H9 (cell line): ENCODE measurements around the gene MAP3K9. TPM values are rescaled to one million over a fixed set of nuclear protein-coding genes. Genes with fewer than 3 reads are reported as not detected.

Experiments used
- DNase-seq: peaks from one replicate; pipeline ENCODE4 v3.0.0-alpha.2; 2017
- H2AFZ ChIP-seq: one replicate; pipeline ENCODE4 v1.6.1; 2013; ENCODE audit warnings: mild to moderate bottlenecking, low read length, control low read depth, moderate library complexity
- H2AK5ac ChIP-seq: 2 replicates; pipeline ENCODE4 v1.6.1; 2013; ENCODE audit warnings: low read length, control low read depth, mixed read lengths; ENCODE audit not compliant: insufficient read length
- H2BK120ac ChIP-seq: one replicate; pipeline ENCODE4 v1.6.1; 2013; ENCODE audit warnings: low read depth, mild to moderate bottlenecking, low read length, control low read depth, inconsistent platforms; ENCODE audit not compliant: poor library complexity, severe bottlenecking
- H2BK12ac ChIP-seq: 2 replicates; pipeline ENCODE4 v1.6.1; 2013; ENCODE audit warnings: low read length, control low read depth, mixed read lengths, low read depth; ENCODE audit not compliant: insufficient read length
- H2BK15ac ChIP-seq: 2 replicates; pipeline ENCODE4 v1.6.1; 2013; ENCODE audit warnings: low read depth, low read length, control low read depth
- H2BK20ac ChIP-seq: one replicate; pipeline ENCODE4 v1.6.1; 2013; ENCODE audit warnings: low read depth, mild to moderate bottlenecking, low read length, control low read depth, inconsistent platforms; ENCODE audit not compliant: poor library complexity, severe bottlenecking
- H2BK5ac ChIP-seq: 2 replicates; pipeline ENCODE4 v1.6.1; 2013; ENCODE audit warnings: low read length, control low read depth, mixed read lengths; ENCODE audit not compliant: insufficient read length
- H3K14ac ChIP-seq: 2 replicates; pipeline ENCODE4 v1.6.1; 2013; ENCODE audit warnings: low read length, control low read depth; ENCODE audit not compliant: insufficient read depth
- H3K18ac ChIP-seq: 2 replicates; pipeline ENCODE4 v1.6.1; 2013; ENCODE audit warnings: low read depth, mild to moderate bottlenecking, mixed read lengths, low read length, control low read depth; ENCODE audit not compliant: insufficient read length
- H3K23ac ChIP-seq: 2 replicates; pipeline ENCODE4 v1.6.1; 2013; ENCODE audit warnings: low read length, control low read depth, mixed read lengths, low read depth; ENCODE audit not compliant: insufficient read length
- H3K23me2 ChIP-seq: 2 replicates; pipeline ENCODE4 v1.6.1; 2013; ENCODE audit warnings: low read depth, mild to moderate bottlenecking, mixed read lengths, low read length, control low read depth; ENCODE audit not compliant: insufficient read length, poor library complexity, severe bottlenecking
- H3K27ac ChIP-seq: 2 replicates; pipeline ENCODE4 v1.5.1; 2013; ENCODE audit warnings: low read length, control low read depth, mixed read lengths, low read depth; ENCODE audit not compliant: insufficient read length
- H3K27me3 ChIP-seq: 2 replicates; pipeline ENCODE4 v1.6.1; 2013; ENCODE audit warnings: low read length, control low read depth, inconsistent platforms; ENCODE audit not compliant: insufficient read depth
- H3K4ac ChIP-seq: 2 replicates; pipeline ENCODE4 v1.6.1; 2013; ENCODE audit warnings: low read depth, mild to moderate bottlenecking, control low read depth, inconsistent platforms, low read length, moderate library complexity
- H3K4me1 ChIP-seq: 2 replicates; pipeline ENCODE4 v1.6.1; 2013; ENCODE audit warnings: low read length, control low read depth, inconsistent platforms; ENCODE audit not compliant: insufficient read depth
- H3K4me2 ChIP-seq: 2 replicates; pipeline ENCODE4 v1.6.1; 2013; ENCODE audit warnings: low read length, control low read depth, mixed read lengths; ENCODE audit not compliant: insufficient read length, insufficient read depth
- H3K56ac ChIP-seq: 2 replicates; pipeline ENCODE4 v1.6.1; 2013; ENCODE audit warnings: low read depth, mild to moderate bottlenecking, mixed read lengths, low read length, control low read depth; ENCODE audit not compliant: insufficient read length
- H3K79me1 ChIP-seq: 2 replicates; pipeline ENCODE4 v1.6.1; 2013; ENCODE audit warnings: low read depth, mild to moderate bottlenecking, moderate library complexity, low read length, control low read depth, inconsistent platforms; ENCODE audit not compliant: insufficient read depth, poor library complexity, severe bottlenecking
- H3K79me2 ChIP-seq: 2 replicates; pipeline ENCODE4 v1.6.1; 2013; ENCODE audit warnings: low read length, control low read depth, inconsistent platforms; ENCODE audit not compliant: insufficient read depth
- H3K9ac ChIP-seq: 2 replicates; pipeline ENCODE4 v1.6.1; 2013; ENCODE audit warnings: low read length, control low read depth, mixed read lengths; ENCODE audit not compliant: insufficient read length; ENCODE audit errors: extremely low read depth
- H3K9me3 ChIP-seq: one replicate; pipeline ENCODE4 v1.6.1; 2013; ENCODE audit warnings: low read depth, low read length, inconsistent platforms; ENCODE audit not compliant: control insufficient read depth
- H3T11ph ChIP-seq: one replicate; pipeline ENCODE4 v1.6.1; 2013; ENCODE audit warnings: mild to moderate bottlenecking, low read length, control low read depth, inconsistent platforms
- H4K20me1 ChIP-seq: one replicate; pipeline ENCODE4 v1.6.1; 2013; ENCODE audit not compliant: control insufficient read depth, insufficient read length, insufficient read depth
- H4K5ac ChIP-seq: 2 replicates; pipeline ENCODE4 v1.6.1; 2013; ENCODE audit warnings: low read depth, mild to moderate bottlenecking, mixed read lengths, low read length, control low read depth; ENCODE audit not compliant: insufficient read length
- H4K8ac ChIP-seq: replicated peaks from 2 replicates; pipeline ENCODE4 v1.6.1; 2013; ENCODE audit warnings: low read length, control low read depth, mixed read lengths, low read depth; ENCODE audit not compliant: insufficient read length
- H4K91ac ChIP-seq: 2 replicates; pipeline ENCODE4 v1.6.1; 2013; ENCODE audit warnings: low read depth, mild to moderate bottlenecking, moderate library complexity, mixed read lengths, low read length, control low read depth; ENCODE audit not compliant: insufficient read length
- H3K27ac Mint-ChIP-seq, 3 experiments: 2 replicates in 2 of 3; 3 replicates in 1 of 3; pipeline ENCODE4 v1.8.0; 2020 to 2021; ENCODE audit warnings: mixed read lengths in 3 of 3, mild to moderate bottlenecking in 1 of 3, moderate library complexity in 1 of 3
- H3K27me3 Mint-ChIP-seq: 2 replicates; pipeline ENCODE4 v1.8.0; 2021; ENCODE audit warnings: low read depth, mild to moderate bottlenecking, moderate library complexity, mixed read lengths
- H3K36me3 Mint-ChIP-seq, 3 experiments: 2 replicates in 2 of 3; 3 replicates in 1 of 3; pipeline ENCODE4 v1.8.0; 2020 to 2021; ENCODE audit warnings: low read depth in 3 of 3, mixed read lengths in 3 of 3; ENCODE audit not compliant: insufficient read depth in 1 of 3
- H3K4me1 Mint-ChIP-seq, 2 experiments: 2 replicates each; pipeline ENCODE4 v1.8.0; 2020; ENCODE audit warnings: mixed read lengths in 2 of 2
- H3K4me3 Mint-ChIP-seq, 2 experiments: 2 replicates in 1 of 2; 3 replicates in 1 of 2; pipeline ENCODE4 v1.8.0; 2020 to 2021; ENCODE audit warnings: mild to moderate bottlenecking in 2 of 2, mixed read lengths in 2 of 2, moderate library complexity in 1 of 2
- H3K9me3 Mint-ChIP-seq, 2 experiments: 2 replicates in 1 of 2; 3 replicates in 1 of 2; pipeline ENCODE4 v1.8.0; 2020; ENCODE audit warnings: mild to moderate bottlenecking in 2 of 2, mixed read lengths in 2 of 2, moderate library complexity in 1 of 2
- CTCF ChIP-seq: fragments of 200-600 bp; sonication (generic); conservative IDR thresholded peaks from 3 replicates; pipeline ENCODE4 v1.8.0; 2021; ENCODE audit warnings: antibody characterized with exemption, mild to moderate bottlenecking
- whole genome bisulfite sequencing: extraction: QIAGEN DNeasy Blood & Tissue Kit; methylation state at CpG from one replicate; pipeline ENCODE4 v1.1.7; 2013; ENCODE audit warnings: missing lambda C conversion rate, low lambda C conversion rate, mixed read lengths; ENCODE audit not compliant: insufficient read length; ENCODE audit errors: extremely low coverage; 5-methylcytosine and 5-hydroxymethylcytosine counted together
- total RNA-seq: library from RNA; stranded (reverse); gene quantifications from 2 replicates; pipeline ENCODE4 v1.2.1, GENCODE V29; 2021

MAP3K9 gene
- total RNA-seq, 1 experiment from 2014 or later, result 20.0 TPM

GRCh38 chr14:70827752-70828151, 18.4 kb upstream of the MAP3K9 start:
- Histone ChIP-seq H2AK5ac (no peak overlapping the region), H2AFZ (no peak overlapping the region), H3K23me2 (peaks cover 5% of the 10 kb centered on the region), H3K27ac (no peak overlapping the region), H4K8ac (no peak overlapping the region), H3T11ph (no peak overlapping the region), H3K79me1 (no peaks in the 10 kb centered on the region), H2BK5ac (no peak overlapping the region), H3K79me2 (no peaks in the 10 kb centered on the region), H2BK20ac (no peak overlapping the region), H4K5ac (no peak overlapping the region), H3K56ac (no peak overlapping the region), H3K23ac (no peak overlapping the region), H3K4me2 (no peak overlapping the region), H2BK15ac (no peak overlapping the region), H3K9me3 (no peaks in the 10 kb centered on the region), H2BK120ac (no peak overlapping the region), H3K9ac (no peak overlapping the region), H3K18ac (no peak overlapping the region), H2BK12ac (no peak overlapping the region), H3K4me1 (no peaks in the 10 kb centered on the region), H3K27me3 (no peaks in the 10 kb centered on the region; the same call in 1 of the 2 replicates), H4K20me1 (no peaks in the 10 kb centered on the region), H4K91ac (no peak overlapping the region), H3K14ac (no peak overlapping the region), H3K4ac (no peak overlapping the region)
- Mint-ChIP-seq H3K36me3 (peaks cover 0 to 4% (median 2%) of the 10 kb centered on the region in 3 experiments; a peak in 3 of 7 replicates), H3K9me3 (no peaks in the 10 kb centered on the region), H3K4me1 (peaks cover 9% of the 10 kb centered on the region in 2 experiments; a peak in 3 of 4 replicates), H3K4me3 (no peak overlapping the region), H3K27ac (no peak overlapping the region; a peak in 1 of 7 replicates), H3K27me3 (peaks cover 28% of the 10 kb centered on the region)
- no CpG with 5 or more reads among the region's 6 CpGs for WGBS
- TF ChIP-seq CTCF, result no peak
- DNase-seq, result no peak
